Measurements from ENCODE around the gene APOA1.
A peak's percentile ranks its signal among the peaks of the same experiment; 100 is the strongest.

The APOA1 gene

DNA sequence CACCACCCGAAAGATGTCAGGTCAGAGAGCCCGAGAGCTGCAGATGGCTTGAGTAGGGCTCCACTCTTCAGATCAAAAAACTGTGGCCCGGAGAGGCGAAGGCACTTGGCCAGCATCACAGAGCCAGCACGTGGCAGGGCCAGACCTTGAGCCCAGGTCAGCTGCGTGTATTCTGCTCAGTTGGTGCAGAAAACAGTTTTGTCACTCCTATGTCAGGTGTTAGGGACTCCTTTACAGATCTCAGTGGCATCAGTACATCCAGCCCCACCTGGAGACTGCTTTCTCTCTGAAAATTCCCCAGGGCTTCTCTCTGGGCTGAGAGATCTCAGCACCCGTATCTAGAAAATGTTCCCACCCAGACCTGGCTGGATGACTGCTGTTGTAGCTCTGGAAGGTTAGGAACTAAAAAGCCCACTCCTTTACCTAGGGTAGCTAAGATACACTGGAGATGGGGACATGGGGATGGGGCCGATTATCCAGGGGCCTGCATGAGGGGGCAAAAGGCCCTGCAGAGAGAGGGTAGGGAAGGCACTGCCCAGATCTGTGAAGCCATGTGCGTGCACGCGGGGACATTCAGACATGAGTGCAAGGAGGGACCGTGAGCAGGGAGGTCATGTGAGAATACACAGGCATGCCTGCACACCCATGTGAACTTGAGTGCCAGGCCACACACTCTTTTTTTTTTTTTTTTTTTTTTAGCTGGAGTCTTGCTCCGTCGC is 3.4 kb downstream of the APOA1 start:
- no peak for DNase-seq

DNA sequence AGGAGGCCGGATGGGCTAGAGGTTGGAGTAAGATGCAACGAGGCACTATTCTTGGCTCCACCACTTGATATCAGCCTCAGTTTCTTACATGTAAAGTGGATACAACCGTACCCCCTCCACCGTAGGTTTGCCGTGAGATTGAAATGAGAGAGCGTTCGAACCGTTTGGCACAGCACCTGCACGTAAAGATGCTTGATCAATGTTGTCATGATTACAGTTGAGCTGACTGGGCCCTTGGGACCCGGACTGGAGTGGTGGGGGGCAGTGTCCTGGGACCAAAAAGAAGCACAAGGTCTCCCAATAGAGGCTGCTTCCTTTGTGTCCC is 4.0 kb downstream of the APOA1 start:
- no peak for DNase-seq

GRCh38 chr11:116832350-116833290 is 4.8 kb downstream of the APOA1 start:
- DNase-seq = no peak

DNA sequence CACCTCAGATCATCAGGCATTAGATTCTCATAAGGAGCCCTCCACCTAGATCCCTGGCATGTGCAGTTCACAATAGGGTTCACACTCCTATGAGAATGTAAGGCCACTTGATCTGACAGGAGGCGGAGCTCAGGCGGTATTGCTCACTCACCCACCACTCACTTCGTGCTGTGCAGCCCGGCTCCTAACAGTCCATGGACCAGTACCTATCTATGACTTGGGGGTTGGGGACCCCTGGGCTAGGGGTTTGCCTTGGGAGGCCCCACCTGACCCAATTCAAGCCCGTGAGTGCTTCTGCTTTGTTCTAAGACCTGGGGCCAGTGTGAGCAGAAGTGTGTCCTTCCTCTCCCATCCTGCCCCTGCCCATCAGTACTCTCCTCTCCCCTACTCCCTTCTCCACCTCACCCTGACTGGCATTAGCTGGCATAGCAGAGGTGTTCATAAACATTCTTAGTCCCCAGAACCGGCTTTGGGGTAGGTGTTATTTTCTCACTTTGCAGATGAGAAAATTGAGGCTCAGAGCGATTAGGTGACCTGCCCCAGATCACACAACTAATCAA is 5.6 kb downstream of the APOA1 start:
- no peak for DNase-seq

DNA sequence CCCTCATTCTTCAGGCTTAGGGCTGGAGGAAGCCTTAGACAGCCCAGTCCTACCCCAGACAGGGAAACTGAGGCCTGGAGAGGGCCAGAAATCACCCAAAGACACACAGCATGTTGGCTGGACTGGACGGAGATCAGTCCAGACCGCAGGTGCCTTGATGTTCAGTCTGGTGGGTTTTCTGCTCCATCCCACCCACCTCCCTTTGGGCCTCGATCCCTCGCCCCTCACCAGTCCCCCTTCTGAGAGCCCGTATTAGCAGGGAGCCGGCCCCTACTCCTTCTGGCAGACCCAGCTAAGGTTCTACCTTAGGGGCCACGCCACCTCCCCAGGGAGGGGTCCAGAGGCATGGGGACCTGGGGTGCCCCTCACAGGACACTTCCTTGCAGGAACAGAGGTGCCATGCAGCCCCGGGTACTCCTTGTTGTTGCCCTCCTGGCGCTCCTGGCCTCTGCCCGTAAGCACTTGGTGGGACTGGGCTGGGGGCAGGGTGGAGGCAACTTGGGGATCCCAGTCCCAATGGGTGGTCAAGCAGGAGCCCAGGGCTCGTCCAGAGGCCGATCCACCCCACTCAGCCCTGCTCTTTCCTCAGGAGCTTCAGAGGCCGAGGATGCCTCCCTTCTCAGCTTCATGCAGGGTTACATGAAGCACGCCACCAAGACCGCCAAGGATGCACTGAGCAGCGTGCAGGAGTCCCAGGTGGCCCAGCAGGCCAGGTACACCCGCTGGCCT is 7.1 kb downstream of the APOA1 start:
- no peak for DNase-seq

DNA sequence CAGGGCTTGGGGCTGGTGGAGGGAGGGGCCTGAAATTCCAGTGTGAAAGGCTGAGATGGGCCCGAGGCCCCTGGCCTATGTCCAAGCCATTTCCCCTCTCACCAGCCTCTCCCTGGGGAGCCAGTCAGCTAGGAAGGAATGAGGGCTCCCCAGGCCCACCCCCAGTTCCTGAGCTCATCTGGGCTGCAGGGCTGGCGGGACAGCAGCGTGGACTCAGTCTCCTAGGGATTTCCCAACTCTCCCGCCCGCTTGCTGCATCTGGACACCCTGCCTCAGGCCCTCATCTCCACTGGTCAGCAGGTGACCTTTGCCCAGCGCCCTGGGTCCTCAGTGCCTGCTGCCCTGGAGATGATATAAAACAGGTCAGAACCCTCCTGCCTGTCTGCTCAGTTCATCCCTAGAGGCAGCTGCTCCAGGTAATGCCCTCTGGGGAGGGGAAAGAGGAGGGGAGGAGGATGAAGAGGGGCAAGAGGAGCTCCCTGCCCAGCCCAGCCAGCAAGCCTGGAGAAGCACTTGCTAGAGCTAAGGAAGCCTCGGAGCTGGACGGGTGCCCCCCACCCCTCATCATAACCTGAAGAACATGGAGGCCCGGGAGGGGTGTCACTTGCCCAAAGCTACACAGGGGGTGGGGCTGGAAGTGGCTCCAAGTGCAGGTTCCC is 7.8 kb downstream of the APOA1 start, which contains the start of gene APOC3:
Gene APOC3, plus strand, starts transcription at position 383 of the 659 bp plus-strand sequence. CDS start 676 bp downstream, outside the sequence.
- peak; percentile 59 for DNase-seq

DNA sequence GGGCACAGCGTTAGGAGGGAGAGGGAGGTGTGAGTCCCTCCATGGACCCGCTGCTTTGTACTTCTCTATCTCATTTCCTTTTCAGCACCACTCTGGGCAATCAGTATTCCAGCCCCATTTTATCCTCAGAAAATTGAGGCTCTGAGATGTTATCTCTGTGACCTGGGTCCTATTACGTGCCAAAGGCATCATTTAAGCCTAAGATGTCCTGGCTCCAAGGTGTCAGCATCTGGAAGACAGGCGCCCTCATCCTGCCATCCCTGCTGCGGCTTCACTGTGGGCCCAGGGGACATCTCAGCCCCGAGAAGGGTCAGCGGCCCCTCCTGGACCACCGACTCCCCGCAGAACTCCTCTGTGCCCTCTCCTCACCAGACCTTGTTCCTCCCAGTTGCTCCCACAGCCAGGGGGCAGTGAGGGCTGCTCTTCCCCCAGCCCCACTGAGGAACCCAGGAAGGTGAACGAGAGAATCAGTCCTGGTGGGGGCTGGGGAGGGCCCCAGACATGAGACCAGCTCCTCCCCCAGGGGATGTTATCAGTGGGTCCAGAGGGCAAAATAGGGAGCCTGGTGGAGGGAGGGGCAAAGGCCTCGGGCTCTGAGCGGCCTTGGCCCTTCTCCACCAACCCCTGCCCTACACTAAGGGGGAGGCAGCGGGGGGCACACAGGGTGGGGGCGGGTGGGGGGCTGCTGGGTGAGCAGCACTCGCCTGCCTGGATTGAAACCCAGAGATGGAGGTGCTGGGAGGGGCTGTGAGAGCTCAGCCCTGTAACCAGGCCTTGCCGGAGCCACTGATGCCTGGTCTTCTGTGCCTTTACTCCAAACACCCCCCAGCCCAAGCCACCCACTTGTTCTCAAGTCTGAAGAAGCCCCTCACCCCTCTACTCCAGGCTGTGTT is 8.5 kb downstream of the APOA1 start:
- no peak for DNase-seq

DNA sequence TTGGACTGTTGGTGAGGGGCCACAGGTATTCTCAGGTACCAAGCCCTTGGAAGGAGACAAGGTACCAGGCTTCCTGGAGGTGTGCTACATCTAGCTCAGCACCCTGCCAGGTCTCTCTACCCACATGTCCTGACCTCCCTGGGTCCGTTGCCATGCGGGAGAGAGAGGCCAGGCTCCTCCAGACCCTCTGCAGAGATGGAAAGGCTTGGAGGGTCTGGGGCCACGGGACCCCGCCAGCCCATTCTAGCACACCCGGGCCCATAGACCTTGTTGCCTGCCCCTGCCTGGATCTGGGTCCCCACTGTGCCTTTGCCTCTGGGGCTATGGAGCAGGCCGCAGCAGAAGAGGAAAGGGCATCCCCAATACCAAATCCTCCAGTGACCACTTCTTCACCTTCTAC is 10.0 kb downstream of the APOA1 start:
- no peak for DNase-seq

DNA sequence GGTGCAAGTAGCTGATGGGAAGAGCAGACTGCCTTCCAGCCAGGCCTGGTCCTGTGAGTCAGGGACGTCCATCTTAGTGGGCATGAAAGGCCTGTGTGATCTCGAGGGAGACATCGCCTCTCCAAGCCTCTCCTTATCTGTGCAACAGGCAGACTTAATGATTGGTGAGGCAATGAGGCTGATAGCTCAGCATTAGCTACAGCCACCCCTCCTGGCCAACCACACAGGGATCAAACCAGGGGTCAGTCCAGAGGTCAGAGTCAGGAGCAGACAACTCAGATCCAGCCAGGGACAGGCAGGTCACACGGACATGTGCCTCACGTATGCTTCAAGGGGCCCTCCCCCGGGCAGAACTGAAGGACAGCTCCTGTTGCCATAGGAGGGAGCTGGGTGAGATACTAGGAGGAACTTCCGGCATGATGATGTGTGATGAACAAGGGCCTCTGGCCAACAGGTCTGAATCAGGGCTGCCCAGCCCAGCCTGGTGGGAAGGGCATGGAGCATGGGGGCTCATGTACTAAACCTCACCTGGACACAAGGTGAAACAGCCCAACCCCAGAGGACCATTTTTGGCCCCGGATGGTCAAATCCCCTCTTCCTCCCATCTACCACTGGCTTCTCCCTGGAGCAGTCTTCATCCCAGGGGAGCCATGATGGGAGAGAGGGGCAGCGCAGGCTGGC is 10.5 kb downstream of the APOA1 start:
- DNase-seq = no peak

DNA sequence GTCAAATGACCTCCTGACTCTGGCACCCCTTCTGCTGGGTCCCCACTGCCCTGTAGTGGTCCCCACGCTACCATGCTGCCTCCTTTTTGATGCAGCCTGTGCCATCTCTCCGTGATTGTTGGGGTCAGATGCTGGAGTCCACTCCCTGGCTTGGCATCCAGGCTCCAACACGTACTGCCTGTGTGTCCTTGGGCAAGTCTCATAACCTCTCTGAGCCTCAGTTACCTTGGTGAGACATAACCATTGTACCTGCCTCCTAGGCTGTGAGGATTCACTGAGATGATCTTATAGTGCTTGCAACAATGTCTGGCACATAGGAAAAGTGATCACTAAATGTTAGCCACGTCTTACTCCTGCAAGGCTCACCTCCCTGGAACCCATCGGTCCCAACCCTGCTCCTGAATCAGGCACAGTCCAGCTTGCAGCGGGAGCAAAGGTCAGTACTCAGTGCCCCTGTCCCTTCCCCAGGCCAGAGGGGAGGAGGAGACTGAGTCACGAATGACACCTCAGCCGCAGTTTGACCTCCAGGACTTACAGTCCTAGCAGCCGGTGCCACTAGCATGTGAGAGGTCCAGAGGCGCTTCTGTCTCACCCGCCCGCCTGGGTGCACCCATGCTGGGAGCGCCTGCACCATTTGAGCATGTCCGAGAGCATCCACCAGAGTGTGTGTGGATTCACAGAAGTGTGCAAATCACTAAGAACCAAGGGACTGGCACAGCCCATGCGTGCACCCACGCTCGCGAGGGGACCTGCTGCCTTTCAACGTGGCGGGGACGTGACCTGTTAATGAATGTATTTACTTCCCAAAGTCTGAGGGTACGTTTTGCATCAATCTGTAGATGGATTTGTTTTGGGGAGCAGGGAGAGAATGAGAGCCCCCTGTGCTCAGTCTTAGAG is 11.3 kb downstream of the APOA1 start:
- DNase-seq = no peak

DNA sequence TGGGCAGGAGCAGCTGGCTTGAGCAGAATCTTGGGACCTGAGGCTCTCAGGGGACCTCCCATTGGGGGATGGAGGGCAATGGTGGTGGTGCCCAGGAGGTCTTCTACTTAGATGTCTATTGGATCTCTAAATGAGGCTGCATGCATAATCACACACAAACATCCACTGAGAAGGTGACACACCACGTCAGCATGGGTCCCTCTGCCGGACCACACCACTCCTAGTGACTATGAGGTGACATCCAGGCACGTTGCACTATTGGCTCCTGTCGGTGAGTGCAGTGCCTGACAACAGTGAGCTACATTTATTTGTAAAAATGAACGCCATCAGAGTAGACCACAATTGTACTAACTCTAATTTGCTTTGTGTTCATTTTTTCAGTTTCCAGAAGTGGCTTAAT is 12.0 kb downstream of the APOA1 start:
- no peak for DNase-seq

GRCh38 chr11:116823031-116823843 is 14.2 kb downstream of the APOA1 start, which contains the start of gene APOA4:
TSS of gene APOA4 (minus strand) at chr11:116823304. CDS start at chr11:116823191, 113 bp downstream.
- no peak for DNase-seq

- no peak for DNase-seq
These were observed 14.8 kb downstream of the APOA1 start for GRCh38 chr11:116822575-116822974.

DNA sequence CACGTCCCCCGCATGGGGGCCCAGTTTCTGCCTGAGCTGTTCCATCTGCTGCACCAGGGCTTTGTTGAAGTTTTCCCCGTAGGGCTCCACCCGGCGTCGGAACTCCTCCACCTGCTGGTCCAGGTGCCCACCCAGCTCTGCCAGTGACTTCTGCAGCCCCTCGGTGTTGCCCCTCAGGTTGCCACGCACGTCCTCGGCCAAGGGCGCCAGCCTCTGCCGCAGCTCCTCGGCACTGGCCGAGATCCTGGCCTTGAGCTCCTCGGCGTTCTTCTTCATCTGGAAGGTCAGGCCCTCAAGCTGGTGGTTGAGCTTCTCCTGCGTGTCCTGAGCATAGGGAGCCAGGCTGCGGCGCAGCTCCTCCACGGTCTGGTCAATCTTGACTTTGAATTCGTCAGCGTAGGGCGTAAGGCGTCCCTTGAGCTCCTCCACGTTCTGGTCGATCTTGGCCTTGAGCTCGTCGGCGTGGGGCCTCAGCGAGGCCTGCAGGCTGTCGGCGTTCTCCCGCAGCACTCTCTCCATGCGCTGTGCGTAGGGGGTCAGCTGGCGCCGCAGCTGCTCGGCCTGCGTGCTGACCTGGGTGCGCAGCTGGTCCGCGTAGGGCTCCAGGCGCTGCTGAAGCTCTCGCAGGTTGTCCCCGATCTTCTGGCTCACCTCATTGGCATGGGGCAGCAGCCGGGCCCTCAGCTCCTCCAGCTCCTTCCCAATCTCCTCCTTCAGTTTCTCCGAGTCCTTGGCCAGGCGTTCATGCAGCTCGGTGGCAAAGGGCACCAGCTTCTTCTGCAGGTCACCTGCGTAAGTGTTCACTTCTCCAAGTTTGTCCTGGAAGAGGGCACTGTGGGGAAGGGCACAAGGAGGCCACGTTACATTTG is 16.1 kb downstream of the APOA1 start:
- no peak for DNase-seq

- DNase-seq = no peak
These were observed 18.4 kb downstream of the APOA1 start for GRCh38 chr11:116819049-116819448.

DNA sequence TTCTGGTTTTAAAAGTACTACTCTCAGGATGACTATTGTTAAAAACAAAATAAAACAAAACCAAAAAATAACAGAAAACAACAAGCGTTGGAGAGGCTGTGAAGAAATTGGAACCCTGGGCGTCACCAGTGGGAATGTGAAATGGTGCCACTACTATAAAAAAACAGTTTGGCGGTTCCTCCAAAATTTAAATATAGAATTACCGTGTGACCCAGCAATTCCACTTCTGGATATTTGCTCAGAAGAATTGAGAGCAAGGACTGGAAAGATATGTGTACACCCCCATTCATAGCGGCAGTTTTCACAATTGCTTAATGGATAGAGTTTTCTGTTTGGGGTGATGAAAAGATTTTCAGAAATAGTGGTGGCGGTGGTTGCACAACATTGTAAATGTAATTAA is 22.9 kb downstream of the APOA1 start:
- DNase-seq = no peak

GRCh38 chr11:116813781-116814471 is 23.5 kb downstream of the APOA1 start:
- no peak for DNase-seq

Data from fibroblast of skin of abdomen (primary cell).